ENCODE measurements around the gene CRTAC1. TPM values are rescaled to one million over a fixed set of nuclear protein-coding genes. Genes with fewer than 3 reads are reported as not detected.

CRTAC1 gene
- total and polyA plus RNA-seq, 2 donors (not counting 3 experiments of a cell fraction or from before 2014, with no cell fraction given): 1.4 to 3.0 TPM

DNA sequence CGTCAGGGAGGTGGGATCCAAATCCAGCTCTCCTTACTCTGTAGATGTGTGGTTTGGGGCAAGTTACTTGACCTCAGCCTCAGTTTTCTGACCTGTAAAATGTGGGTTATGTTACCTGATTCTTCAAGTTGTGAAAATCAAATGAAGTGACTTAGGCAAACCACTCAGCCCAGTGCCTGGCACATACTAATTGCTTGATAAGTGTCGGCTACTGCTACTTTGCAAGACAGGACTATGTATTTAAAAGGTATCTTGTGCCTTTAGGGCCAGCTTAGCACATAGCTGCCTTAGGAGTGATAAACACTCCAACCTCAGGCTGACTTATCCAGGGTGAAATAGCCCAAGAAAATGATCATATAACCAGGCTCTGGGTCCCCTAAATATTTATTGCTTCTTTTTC is 137.9 kb downstream of the CRTAC1 start:
- H3K36me3 ChIP-seq (ENCODE audit: control insufficient read depth in 2 of 2, extremely low read depth in 1 of 2, insufficient read depth in 2 of 2, low read length in 2 of 2): no peaks in the 10 kb centered on the region
- BruUV-seq (replicated peaks): no TSS peak
- H3K4me2 ChIP-seq (ENCODE audit: insufficient read depth, low read length): no peak overlapping the region
- H3K9ac ChIP-seq (replicated peaks; ENCODE audit: extremely low read depth, insufficient read depth, low read length): no peak overlapping the region
- DNase-seq (ENCODE audit: low read depth, low spot score) (no peak), FAIRE-seq (no peak)
- no peaks in the 10 kb centered on the region for H3K79me2 ChIP-seq (ENCODE audit: control insufficient read depth, insufficient read depth, low read length)
- H3K4me1 ChIP-seq (ENCODE audit: control insufficient read depth, extremely low read depth, insufficient read depth, low read length): peaks cover 17% of the 10 kb centered on the region
- TF ChIP-seq JUN (IDR thresholded peaks at IDR 0.05; ENCODE audit: borderline replicate concordance, insufficient read depth, insufficient read length, low read depth) (no peak), EZH2 (IDR thresholded peaks at IDR 0.05; ENCODE audit: borderline replicate concordance, low read depth, low read length, severe bottlenecking) (no peak), POLR2AphosphoS5 (IDR thresholded peaks at IDR 0.05; ENCODE audit: insufficient read depth, low read depth, low read length) (no peak), GATA2 (IDR thresholded peaks at IDR 0.05; ENCODE audit: insufficient read depth, insufficient read length, low read depth, low read length) (no peak), FOS (IDR thresholded peaks at IDR 0.05; ENCODE audit: borderline replicate concordance, insufficient read depth, low read length) (no peak)
- TF ChIP-seq, protein P1, sequence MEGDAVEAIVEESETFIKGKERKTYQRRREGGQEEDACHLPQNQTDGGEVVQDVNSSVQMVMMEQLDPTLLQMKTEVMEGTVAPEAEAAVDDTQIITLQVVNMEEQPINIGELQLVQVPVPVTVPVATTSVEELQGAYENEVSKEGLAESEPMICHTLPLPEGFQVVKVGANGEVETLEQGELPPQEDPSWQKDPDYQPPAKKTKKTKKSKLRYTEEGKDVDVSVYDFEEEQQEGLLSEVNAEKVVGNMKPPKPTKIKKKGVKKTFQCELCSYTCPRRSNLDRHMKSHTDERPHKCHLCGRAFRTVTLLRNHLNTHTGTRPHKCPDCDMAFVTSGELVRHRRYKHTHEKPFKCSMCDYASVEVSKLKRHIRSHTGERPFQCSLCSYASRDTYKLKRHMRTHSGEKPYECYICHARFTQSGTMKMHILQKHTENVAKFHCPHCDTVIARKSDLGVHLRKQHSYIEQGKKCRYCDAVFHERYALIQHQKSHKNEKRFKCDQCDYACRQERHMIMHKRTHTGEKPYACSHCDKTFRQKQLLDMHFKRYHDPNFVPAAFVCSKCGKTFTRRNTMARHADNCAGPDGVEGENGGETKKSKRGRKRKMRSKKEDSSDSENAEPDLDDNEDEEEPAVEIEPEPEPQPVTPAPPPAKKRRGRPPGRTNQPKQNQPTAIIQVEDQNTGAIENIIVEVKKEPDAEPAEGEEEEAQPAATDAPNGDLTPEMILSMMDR (IDR thresholded peaks at IDR 0.05; ENCODE audit: extremely low read depth in 1 of 2, insufficient read depth in 1 of 2, low read depth in 1 of 2, low read length in 2 of 2): no peak
- no peaks in the 10 kb centered on the region for H4K20me1 ChIP-seq (replicated peaks; ENCODE audit: control insufficient read depth, extremely low read depth, insufficient read depth, low read length)
- no peaks in the 10 kb centered on the region for H3K27me3 ChIP-seq (ENCODE audit: control insufficient read depth in 2 of 2, insufficient read depth in 2 of 2, low read length in 2 of 2)
- ChIA-PET POLR2A (no interaction called here), CTCF (no interaction called here)
- intact Hi-C loops (cut with micrococcal nuclease) (no loop called here), dilution Hi-C loops (cut with MboI; ENCODE audit: extremely low pct_ligation_motif_present, low sequenced_read_pairs) (no loop called here)
- no peak overlapping the region for H3K4me3 ChIP-seq (replicated peaks in 1 of 3; ENCODE audit: insufficient read depth in 1 of 3, low read depth in 1 of 3, low read length in 3 of 3)
- no peak overlapping the region for H3K27ac ChIP-seq (ENCODE audit: insufficient read depth, low read depth, low read length)
- H3K9me1 ChIP-seq (replicated peaks; ENCODE audit: control insufficient read depth, extremely low read depth, insufficient read depth, low read length): no peaks in the 10 kb centered on the region
- H3K9me3 ChIP-seq (replicated peaks; ENCODE audit: control insufficient read depth, insufficient read depth, low read length): no peaks in the 10 kb centered on the region
- H2AFZ ChIP-seq (ENCODE audit: low read depth, low read length): no peak overlapping the region
